HEK293 (cell line): ENCODE data around the gene CDC34.

Experiments
- CTCF ChIA-PET: fragments of 350-600 bp; formaldehyde crosslinking; extraction: SDS; loops from one replicate; lab custom pipeline; 2021; ENCODE audit warnings: antibody characterized with exemption; lab: Yijun Ruan, JAX
- POLR2A ChIA-PET: fragments of 300-600 bp; formaldehyde crosslinking; extraction: SDS; loops from one replicate; lab custom pipeline; 2020; ENCODE audit warnings: antibody characterized with exemption, inconsistent platforms; lab: Yijun Ruan, JAX
- H3K27ac ChIP-seq: fragments of 200-500 bp; sonication (Bioruptor generic); 2 replicates; pipeline ENCODE4 v1.5.1; 2014; ENCODE audit warnings: low read depth, low read length, control low read depth, inconsistent platforms; ENCODE audit errors: extremely low read depth
- H3K36me3 ChIP-seq, 2 experiments: fragments of 200-500 bp in 1 of 2; sonication (Bioruptor generic) in 1 of 2; 1 replicate in 1 of 2; 2 replicates in 1 of 2; pipeline ENCODE4 v1.5.1; 2014 to 2017; ENCODE audit warnings: inconsistent platforms in 2 of 2, low read length in 2 of 2; ENCODE audit not compliant: control insufficient read depth in 2 of 2, insufficient read depth in 1 of 2
- H3K4me1 ChIP-seq: fragments of 200-500 bp; sonication (Bioruptor generic); 2 replicates; pipeline ENCODE4 v1.5.1; 2014; ENCODE audit warnings: mild to moderate bottlenecking, low read length, inconsistent platforms; ENCODE audit not compliant: control insufficient read depth, insufficient read depth
- H3K4me3 ChIP-seq: 2 replicates; pipeline ENCODE4 v1.5.1; 2011; ENCODE audit warnings: low read depth, mild to moderate bottlenecking, control low read depth, low read length, moderate library complexity
- H3K9me3 ChIP-seq: fragments of 200-500 bp; sonication (Bioruptor generic); 2 replicates; pipeline ENCODE4 v1.5.1; 2014; ENCODE audit warnings: low read depth, low read length, inconsistent platforms; ENCODE audit not compliant: control insufficient read depth, insufficient read depth
- GLIS1 ChIP-seq: fragments of 450-650 bp; formaldehyde crosslinking; IDR thresholded peaks from 2 replicates; pipeline ENCODE4 v1.5.1; 2016; ENCODE audit warnings: missing biosample characterization, missing genetic modification characterization
- MEIS1 ChIP-seq: sonication (generic); formaldehyde crosslinking; IDR thresholded peaks from 2 replicates; pipeline ENCODE4 v1.8.1; 2022; ENCODE audit warnings: missing genetic modification reagents, mild to moderate bottlenecking, borderline replicate concordance
- WT1 ChIP-seq: fragments of 450-650 bp; formaldehyde crosslinking; IDR thresholded peaks from 2 replicates; pipeline ENCODE4 v1.5.1; 2016; ENCODE audit warnings: missing biosample characterization, missing genetic modification characterization
- ZFP37 ChIP-seq: fragments of 450-650 bp; formaldehyde crosslinking; IDR thresholded peaks from 2 replicates; pipeline ENCODE4 v1.5.1; 2016; ENCODE audit warnings: missing biosample characterization, missing genetic modification characterization
- ZNF114 ChIP-seq: fragments of 450-650 bp; formaldehyde crosslinking; IDR thresholded peaks from 2 replicates; pipeline ENCODE4 v1.5.0; 2017; ENCODE audit warnings: missing biosample characterization, missing genetic modification characterization
- ZNF184 ChIP-seq: fragments of 450-650 bp; IDR thresholded peaks from 2 replicates; pipeline ENCODE4 v1.5.1; 2018; ENCODE audit warnings: missing biosample characterization, mild to moderate bottlenecking, missing genetic modification characterization
- ZNF2 ChIP-seq: fragments of 450-650 bp; formaldehyde crosslinking; IDR thresholded peaks from 2 replicates; pipeline ENCODE4 v1.5.1; 2016; ENCODE audit warnings: missing biosample characterization, missing genetic modification characterization
- ZNF214 ChIP-seq: fragments of 450-650 bp; formaldehyde crosslinking; IDR thresholded peaks from 2 replicates; pipeline ENCODE4 v1.5.1; 2017; ENCODE audit warnings: missing biosample characterization, mild to moderate bottlenecking, missing genetic modification characterization, borderline replicate concordance
- ZNF239 ChIP-seq: fragments of 450-650 bp; formaldehyde crosslinking; IDR thresholded peaks from 2 replicates; pipeline ENCODE4 v1.5.1; 2016; ENCODE audit warnings: missing biosample characterization, missing genetic modification characterization
- ZNF280D ChIP-seq: fragments of 450-650 bp; formaldehyde crosslinking; IDR thresholded peaks from 2 replicates; pipeline ENCODE4 v1.5.1; 2016; ENCODE audit warnings: missing biosample characterization, missing genetic modification characterization
- ZNF302 ChIP-seq: fragments of 450-650 bp; formaldehyde crosslinking; IDR thresholded peaks from 2 replicates; pipeline ENCODE4 v1.5.1; 2016; ENCODE audit warnings: missing biosample characterization, missing genetic modification characterization, low read depth
- ZNF473 ChIP-seq: fragments of 450-650 bp; formaldehyde crosslinking; IDR thresholded peaks from 2 replicates; pipeline ENCODE4 v1.5.1; 2017; ENCODE audit warnings: missing biosample characterization, missing genetic modification characterization
- ZNF558 ChIP-seq: fragments of 450-650 bp; formaldehyde crosslinking; IDR thresholded peaks from 2 replicates; pipeline ENCODE4 v1.5.1; 2016; ENCODE audit warnings: missing biosample characterization, missing genetic modification characterization
- ZNF571 ChIP-seq: fragments of 450-650 bp; formaldehyde crosslinking; IDR thresholded peaks from 2 replicates; pipeline ENCODE4 v1.5.0; 2017; ENCODE audit warnings: missing biosample characterization, missing genetic modification characterization
- ZNF596 ChIP-seq: fragments of 450-650 bp; IDR thresholded peaks from 2 replicates; pipeline ENCODE4 v1.5.0; 2018; ENCODE audit warnings: missing biosample characterization, mild to moderate bottlenecking, missing genetic modification characterization, moderate library complexity
- ZNF610 ChIP-seq: fragments of 450-650 bp; formaldehyde crosslinking; IDR thresholded peaks from 2 replicates; pipeline ENCODE4 v1.5.1; 2016; ENCODE audit warnings: missing biosample characterization, missing genetic modification characterization, borderline replicate concordance
- ZNF664 ChIP-seq: fragments of 450-650 bp; formaldehyde crosslinking; IDR thresholded peaks from 2 replicates; pipeline ENCODE4 v1.5.1; 2016; ENCODE audit warnings: missing biosample characterization, missing genetic modification characterization
- TF ChIP-seq, protein P1 (sequence below): fragments of 450-650 bp; formaldehyde crosslinking; conservative IDR thresholded peaks from 2 replicates; pipeline ENCODE4 v1.5.1; 2016; ENCODE audit warnings: low read depth, missing biosample characterization, missing genetic modification characterization
- TF ChIP-seq, protein P2 (sequence below): sonication (generic); formaldehyde crosslinking; IDR thresholded peaks from 2 replicates; pipeline ENCODE4 v1.8.1; 2022; ENCODE audit warnings: mild to moderate bottlenecking, moderate library complexity, missing genetic modification reagents

CDC34 gene

DNA sequence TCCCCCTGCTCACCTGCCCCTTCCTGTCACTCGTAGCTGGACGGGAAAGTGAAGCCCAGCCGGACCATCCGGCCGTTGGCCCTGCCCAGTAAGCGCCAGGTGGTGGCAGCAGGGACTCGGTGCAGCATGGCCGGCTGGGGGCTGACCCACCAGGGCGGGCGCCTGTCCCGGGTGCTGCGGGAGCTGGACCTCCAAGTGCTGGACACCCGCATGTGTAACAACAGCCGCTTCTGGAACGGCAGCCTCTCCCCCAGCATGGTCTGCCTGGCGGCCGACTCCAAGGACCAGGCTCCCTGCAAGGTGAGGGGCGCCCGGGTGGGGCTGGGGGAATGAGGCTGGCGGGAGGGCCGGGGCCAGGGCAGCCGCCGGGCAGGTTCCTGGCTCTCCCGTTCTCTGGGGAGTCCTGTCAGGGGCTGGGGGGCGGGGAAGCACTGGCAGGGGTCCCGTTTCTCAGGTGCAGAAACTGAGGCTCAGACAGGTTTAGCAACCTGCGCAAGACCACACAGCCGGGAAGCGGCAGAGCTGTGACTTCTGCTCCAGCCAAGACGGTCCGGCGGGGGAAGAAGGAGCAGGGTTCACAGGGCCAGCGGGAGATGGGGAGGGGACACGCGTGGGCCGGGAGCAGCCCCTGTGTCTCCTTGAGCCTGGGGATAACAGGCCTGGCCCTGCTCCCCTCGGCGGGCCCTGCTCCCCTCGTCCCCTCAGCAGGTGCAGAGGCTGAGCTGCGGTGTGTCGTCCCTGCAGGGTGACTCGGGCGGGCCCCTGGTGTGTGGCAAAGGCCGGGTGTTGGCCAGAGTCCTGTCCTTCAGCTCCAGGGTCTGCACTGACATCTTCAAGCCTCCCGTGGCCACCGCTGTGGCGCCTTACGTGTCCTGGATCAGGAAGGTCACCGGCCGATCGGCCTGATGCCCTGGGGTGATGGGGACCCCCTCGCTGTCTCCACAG is 17.6 kb downstream of the CDC34 start:
- Histone ChIP-seq H3K4me1 (no peaks in the 10 kb centered on the region), H3K36me3 (no peaks in the 10 kb centered on the region), H3K4me3 (no peak overlapping the region), H3K27ac (no peak overlapping the region), H3K9me3 (no peaks in the 10 kb centered on the region)
- POLR2A ChIA-PET: no interaction called here
- CTCF ChIA-PET: interaction anchor here (1.2 kb wide), 1 partner anchor 38 kb away, joined by 3 read pairs; no protein-coding TSS in a partner anchor
- TF ChIP-seq MEIS1 (CRISPR knock-in tag): no peak
- no peak for TF ChIP-seq GLIS1 (tag by site-specific recombination)
- TF ChIP-seq ZNF2: no peak
- no peak for TF ChIP-seq ZNF558 (tag by site-specific recombination)
- TF ChIP-seq ZNF571 (tag by site-specific recombination): no peak
- TF ChIP-seq, protein P1, sequence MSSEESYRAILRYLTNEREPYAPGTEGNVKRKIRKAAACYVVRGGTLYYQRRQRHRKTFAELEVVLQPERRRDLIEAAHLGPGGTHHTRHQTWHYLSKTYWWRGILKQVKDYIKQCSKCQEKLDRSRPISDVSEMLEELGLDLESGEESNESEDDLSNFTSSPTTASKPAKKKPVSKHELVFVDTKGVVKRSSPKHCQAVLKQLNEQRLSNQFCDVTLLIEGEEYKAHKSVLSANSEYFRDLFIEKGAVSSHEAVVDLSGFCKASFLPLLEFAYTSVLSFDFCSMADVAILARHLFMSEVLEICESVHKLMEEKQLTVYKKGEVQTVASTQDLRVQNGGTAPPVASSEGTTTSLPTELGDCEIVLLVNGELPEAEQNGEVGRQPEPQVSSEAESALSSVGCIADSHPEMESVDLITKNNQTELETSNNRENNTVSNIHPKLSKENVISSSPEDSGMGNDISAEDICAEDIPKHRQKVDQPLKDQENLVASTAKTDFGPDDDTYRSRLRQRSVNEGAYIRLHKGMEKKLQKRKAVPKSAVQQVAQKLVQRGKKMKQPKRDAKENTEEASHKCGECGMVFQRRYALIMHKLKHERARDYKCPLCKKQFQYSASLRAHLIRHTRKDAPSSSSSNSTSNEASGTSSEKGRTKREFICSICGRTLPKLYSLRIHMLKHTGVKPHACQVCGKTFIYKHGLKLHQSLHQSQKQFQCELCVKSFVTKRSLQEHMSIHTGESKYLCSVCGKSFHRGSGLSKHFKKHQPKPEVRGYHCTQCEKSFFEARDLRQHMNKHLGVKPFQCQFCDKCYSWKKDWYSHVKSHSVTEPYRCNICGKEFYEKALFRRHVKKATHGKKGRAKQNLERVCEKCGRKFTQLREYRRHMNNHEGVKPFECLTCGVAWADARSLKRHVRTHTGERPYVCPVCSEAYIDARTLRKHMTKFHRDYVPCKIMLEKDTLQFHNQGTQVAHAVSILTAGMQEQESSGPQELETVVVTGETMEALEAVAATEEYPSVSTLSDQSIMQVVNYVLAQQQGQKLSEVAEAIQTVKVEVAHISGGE (tag by site-specific recombination): no peak
- no peak for TF ChIP-seq ZFP37 (tag by site-specific recombination)
- no peak for TF ChIP-seq ZNF302 (tag by site-specific recombination)
- no peak for TF ChIP-seq ZNF239 (tag by site-specific recombination)
- TF ChIP-seq ZNF610 (tag by site-specific recombination): no peak
- TF ChIP-seq, protein P2, sequence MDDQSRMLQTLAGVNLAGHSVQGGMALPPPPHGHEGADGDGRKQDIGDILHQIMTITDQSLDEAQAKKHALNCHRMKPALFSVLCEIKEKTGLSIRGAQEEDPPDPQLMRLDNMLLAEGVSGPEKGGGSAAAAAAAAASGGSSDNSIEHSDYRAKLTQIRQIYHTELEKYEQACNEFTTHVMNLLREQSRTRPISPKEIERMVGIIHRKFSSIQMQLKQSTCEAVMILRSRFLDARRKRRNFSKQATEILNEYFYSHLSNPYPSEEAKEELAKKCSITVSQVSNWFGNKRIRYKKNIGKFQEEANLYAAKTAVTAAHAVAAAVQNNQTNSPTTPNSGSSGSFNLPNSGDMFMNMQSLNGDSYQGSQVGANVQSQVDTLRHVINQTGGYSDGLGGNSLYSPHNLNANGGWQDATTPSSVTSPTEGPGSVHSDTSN (CRISPR knock-in tag): no peak
- no peak for TF ChIP-seq ZNF184
- no peak for TF ChIP-seq ZNF280D (tag by site-specific recombination)
- TF ChIP-seq ZNF473 (tag by site-specific recombination): no peak
- TF ChIP-seq ZNF596 (tag by site-specific recombination): no peak

- Histone ChIP-seq H3K27ac (no peak overlapping the region), H3K36me3 (no peaks in the 10 kb centered on the region), H3K9me3 (no peaks in the 10 kb centered on the region), H3K4me3 (no peak overlapping the region), H3K4me1 (0 out of 2 replicates have a peak, but pooled peaks cover 3% of the 10 kb centered on the region)
- ChIA-PET CTCF (interaction anchor here (0.5 to 1.6 kb wide), 2 partner anchors 44 to 109 kb away, joined by 3 to 4 read pairs; no protein-coding TSS in a partner anchor), POLR2A (interaction anchor here (0.7 to 2.7 kb wide), 4 partner anchors 23 to 48 kb away, joined by 3 to 17 read pairs (median 5); partner anchors contain the start of gene CDC34)
- no peak for TF ChIP-seq ZNF214 (tag by site-specific recombination)
- TF ChIP-seq WT1 (tag by site-specific recombination): no peak
- no peak for TF ChIP-seq ZNF664
- TF ChIP-seq ZNF114 (tag by site-specific recombination): no peak
Measured at GRCh38 chr19:554817-555216, 23.3 kb downstream of the CDC34 start.
